ENCODE measurements around the gene C5. TPM values are rescaled to one million over a fixed set of nuclear protein-coding genes. Genes with fewer than 3 reads are reported as not detected.

Gene C5
- total RNA-seq, 2 donors from 2014 or later, result 1.5 to 1.6 TPM

GRCh38 chr9:120924698-120925534 lies 125.2 kb downstream of the C5 start:
- Histone ChIP-seq H3K9ac (ENCODE audit: low read depth in 2 of 2, low read length in 2 of 2) (peak overlapping the region in 1 of 2 donors; percentile 44), H3K27ac (peak overlapping the region; percentile 60), H3K27me3 (no peaks in the 10 kb centered on the region), H3K4me1 (no peaks in the 10 kb centered on the region), H3K4me3 (no peak overlapping the region), H3K36me3 (no peaks in the 10 kb centered on the region), H3K9me3 (no peaks in the 10 kb centered on the region)
- TF ChIP-seq CTCF (IDR thresholded peaks at IDR 0.05), result no peak
- intact Hi-C loops (cut with DNase I), result loop anchor here (5.0 kb wide), 1 partner anchor 48 kb away; the partner anchor contains the start of gene PHF19
- no peak for DNase-seq

- no peaks in the 10 kb centered on the region for H3K36me3 ChIP-seq
- no peaks in the 10 kb centered on the region for H3K9me3 ChIP-seq
- no peak for TF ChIP-seq CTCF (IDR thresholded peaks at IDR 0.05)
- H3K4me3 ChIP-seq, result no peak overlapping the region
- DNase-seq, result no peak
- no peak overlapping the region for H3K9ac ChIP-seq (ENCODE audit: low read depth in 2 of 2, low read length in 2 of 2)
- intact Hi-C loops (cut with DNase I), result no loop called here
- H3K27me3 ChIP-seq, result no peaks in the 10 kb centered on the region
- no peaks in the 10 kb centered on the region for H3K4me1 ChIP-seq
- H3K27ac ChIP-seq, result no peak overlapping the region
These were observed 126.3 kb downstream of the C5 start for GRCh38 chr9:120923620-120924328.

- H3K9me3 ChIP-seq, result no peaks in the 10 kb centered on the region
- H3K9ac ChIP-seq (ENCODE audit: low read depth in 2 of 2, low read length in 2 of 2), result no peak overlapping the region
- no peak for TF ChIP-seq CTCF (IDR thresholded peaks at IDR 0.05)
- H3K4me3 ChIP-seq, result no peak overlapping the region
- no peaks in the 10 kb centered on the region for H3K36me3 ChIP-seq
- intact Hi-C loops (cut with DNase I), result no loop called here
- DNase-seq, result no peak
- no peaks in the 10 kb centered on the region for H3K27me3 ChIP-seq
- H3K27ac ChIP-seq, result no peak overlapping the region
- H3K4me1 ChIP-seq, result no peaks in the 10 kb centered on the region
These were observed 127.5 kb downstream of the C5 start for GRCh38 chr9:120922404-120923195.

- DNase-seq, result no peak
- H3K4me1 ChIP-seq, result no peaks in the 10 kb centered on the region
- no peak overlapping the region for H3K27ac ChIP-seq
- no peak overlapping the region for H3K4me3 ChIP-seq
- no peaks in the 10 kb centered on the region for H3K36me3 ChIP-seq
- H3K9ac ChIP-seq (ENCODE audit: low read depth in 2 of 2, low read length in 2 of 2), result no peak overlapping the region
- H3K27me3 ChIP-seq, result no peaks in the 10 kb centered on the region
- intact Hi-C loops (cut with DNase I), result no loop called here
- no peaks in the 10 kb centered on the region for H3K9me3 ChIP-seq
- TF ChIP-seq CTCF (IDR thresholded peaks at IDR 0.05), result no peak
These were observed 128.4 kb downstream of the C5 start for GRCh38 chr9:120921661-120922181.

- no peak overlapping the region for H3K27ac ChIP-seq
- no peak overlapping the region for H3K9ac ChIP-seq (ENCODE audit: low read depth in 2 of 2, low read length in 2 of 2)
- no peak for TF ChIP-seq CTCF (IDR thresholded peaks at IDR 0.05)
- H3K4me1 ChIP-seq, result no peaks in the 10 kb centered on the region
- intact Hi-C loops (cut with DNase I), result no loop called here
- H3K4me3 ChIP-seq, result no peak overlapping the region
- DNase-seq, result no peak
- no peaks in the 10 kb centered on the region for H3K36me3 ChIP-seq
- H3K9me3 ChIP-seq, result no peaks in the 10 kb centered on the region
- H3K27me3 ChIP-seq, result no peaks in the 10 kb centered on the region
These were observed 129.3 kb downstream of the C5 start for GRCh38 chr9:120920806-120921178.
